K562 (cell line): Measurements from ENCODE around the gene MVB12B. TPM values are rescaled to one million over a fixed set of nuclear protein-coding genes. Genes with fewer than 3 reads are reported as not detected.

ENCODE experiments used
- CSDE1 ChIP-seq, 2 experiments: fragments of 450-650 bp; IDR thresholded peaks; 2 replicates each; pipeline ENCODE4 v1.6.1; 2016; ENCODE audit warnings: mild to moderate bottlenecking in 1 of 2
- LEF1 ChIP-seq: fragments of 450-650 bp; IDR thresholded peaks from 2 replicates; pipeline ENCODE4 v1.6.1; 2016; ENCODE audit warnings: mild to moderate bottlenecking
- MBD1 ChIP-seq: fragments of 250-450 bp; sonication (Bioruptor Pico); IDR thresholded peaks from 2 replicates; pipeline ENCODE4 v1.8.0; 2022; ENCODE audit warnings: inconsistent platforms
- TAF15 ChIP-seq: fragments of 200-400 bp; formaldehyde crosslinking; IDR thresholded peaks from 2 replicates; pipeline ENCODE4 v1.6.1; 2017; ENCODE audit warnings: mild to moderate bottlenecking, low read depth, low read length, moderate library complexity
- TCF3 ChIP-seq: sonication (generic); formaldehyde crosslinking; IDR thresholded peaks from 2 replicates; pipeline ENCODE4 v1.4.0; 2020; ENCODE audit warnings: mild to moderate bottlenecking, missing genetic modification reagents
- ZBTB33 ChIP-seq: sonication (generic); formaldehyde crosslinking; IDR thresholded peaks from 2 replicates; pipeline ENCODE4 v1.8.1; 2023; ENCODE audit warnings: mild to moderate bottlenecking, missing genetic modification reagents
- ZBTB7A ChIP-seq: IDR thresholded peaks from 2 replicates; pipeline ENCODE4 v1.6.1; 2011; ENCODE audit warnings: low read depth, mild to moderate bottlenecking, low read length, moderate library complexity, borderline replicate concordance; ENCODE audit not compliant: control insufficient read depth
- ZZZ3 ChIP-seq: fragments of 450-650 bp; IDR thresholded peaks from 2 replicates; pipeline ENCODE4 v1.6.1; 2016; ENCODE audit warnings: antibody characterized with exemption, mild to moderate bottlenecking, moderate library complexity
- polyA plus RNA-seq, 8 experiments: library from polyadenylated mRNA; depleted of rRNA in 4 of 8; stranded (reverse) in 5 of 8; unstranded in 3 of 8; fragments of >200 nt; fragmentation: Nextera tagmentation in 2 of 8; fragmentation: Illumina TruSeq in 1 of 8; extraction: Ambion mirVana in 2 of 8; extraction: Trizol in 1 of 8; gene quantifications; 2 replicates each; pipeline versions ENCODE4 v1.2.1 to v1.2.3, GENCODE V29; 2011 to 2014; ENCODE audit warnings: inconsistent platforms in 1 of 8, missing spikeins in 1 of 8
- total RNA-seq, 7 experiments: library from RNA; depleted of rRNA in 6 of 7; stranded (reverse); fragments of >200 nt in 6 of 7; fragmentation: Illumina TruSeq in 2 of 7; extraction: Trizol in 2 of 7; gene quantifications; 2 replicates each; pipeline versions ENCODE4 v1.2.1 to v1.2.3, GENCODE V29; 2011 to 2021; ENCODE audit warnings: low replicate concordance in 1 of 7
- TF ChIP-seq, protein P1 (sequence below): sonication (generic); formaldehyde crosslinking; IDR thresholded peaks from 2 replicates; pipeline ENCODE4 v1.4.0; 2020; ENCODE audit warnings: mild to moderate bottlenecking, missing genetic modification reagents

The MVB12B gene
- total and polyA plus RNA-seq, 9 of the 15 experiments (the other 6 are each of a cell fraction or from before 2014, with no cell fraction given): not detected

- TF ChIP-seq, protein P1, sequence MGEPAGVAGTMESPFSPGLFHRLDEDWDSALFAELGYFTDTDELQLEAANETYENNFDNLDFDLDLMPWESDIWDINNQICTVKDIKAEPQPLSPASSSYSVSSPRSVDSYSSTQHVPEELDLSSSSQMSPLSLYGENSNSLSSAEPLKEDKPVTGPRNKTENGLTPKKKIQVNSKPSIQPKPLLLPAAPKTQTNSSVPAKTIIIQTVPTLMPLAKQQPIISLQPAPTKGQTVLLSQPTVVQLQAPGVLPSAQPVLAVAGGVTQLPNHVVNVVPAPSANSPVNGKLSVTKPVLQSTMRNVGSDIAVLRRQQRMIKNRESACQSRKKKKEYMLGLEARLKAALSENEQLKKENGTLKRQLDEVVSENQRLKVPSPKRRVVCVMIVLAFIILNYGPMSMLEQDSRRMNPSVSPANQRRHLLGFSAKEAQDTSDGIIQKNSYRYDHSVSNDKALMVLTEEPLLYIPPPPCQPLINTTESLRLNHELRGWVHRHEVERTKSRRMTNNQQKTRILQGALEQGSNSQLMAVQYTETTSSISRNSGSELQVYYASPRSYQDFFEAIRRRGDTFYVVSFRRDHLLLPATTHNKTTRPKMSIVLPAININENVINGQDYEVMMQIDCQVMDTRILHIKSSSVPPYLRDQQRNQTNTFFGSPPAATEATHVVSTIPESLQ (CRISPR knock-in tag): no peak
- TF ChIP-seq LEF1 (no peak), CSDE1 (IDR thresholded peaks at IDR 0.05) (no peak), ZBTB7A (no peak), TAF15 (no peak), MBD1 (CRISPR knock-in tag) (no peak), ZZZ3 (no peak), TCF3 (no peak), ZBTB33 (CRISPR knock-in tag) (no peak)
Measured at GRCh38 chr9:126490214-126490631, 163.6 kb downstream of the MVB12B start (continued).
